Trophoblast cell (in vitro differentiated cells and primary cell): Measurements from ENCODE around the gene MBP.

ENCODE experiments used
- DNase-seq, 2 donors: peaks; one replicate each; pipeline ENCODE4 v3.0.0-alpha.2; 2016
- H2AFZ ChIP-seq: 2 replicates; pipeline ENCODE4 v1.6.1; 2013; ENCODE audit warnings: low read length, moderate library complexity, mild to moderate bottlenecking; ENCODE audit not compliant: insufficient read depth, poor library complexity
- H2AK5ac ChIP-seq: 2 replicates; pipeline ENCODE4 v1.6.1; 2013; ENCODE audit warnings: mild to moderate bottlenecking, low read length
- H2BK120ac ChIP-seq: 2 replicates; pipeline ENCODE4 v1.6.1; 2013; ENCODE audit warnings: low read length, mild to moderate bottlenecking, moderate library complexity; ENCODE audit not compliant: insufficient read depth, poor library complexity
- H2BK12ac ChIP-seq: 2 replicates; pipeline ENCODE4 v1.6.1; 2013; ENCODE audit warnings: mild to moderate bottlenecking, low read length, moderate library complexity
- H2BK5ac ChIP-seq: 2 replicates; pipeline ENCODE4 v1.6.1; 2013; ENCODE audit warnings: low read length, low read depth, moderate library complexity, mild to moderate bottlenecking; ENCODE audit not compliant: poor library complexity
- H3K14ac ChIP-seq: 2 replicates; pipeline ENCODE4 v1.6.1; 2013; ENCODE audit warnings: mild to moderate bottlenecking, low read length
- H3K18ac ChIP-seq: 2 replicates; pipeline ENCODE4 v1.6.1; 2013; ENCODE audit warnings: mild to moderate bottlenecking, low read length
- H3K23ac ChIP-seq: 2 replicates; pipeline ENCODE4 v1.6.1; 2013; ENCODE audit warnings: low read length
- H3K27ac ChIP-seq: 2 replicates; pipeline ENCODE4 v1.5.1; 2013; ENCODE audit warnings: low read depth, mild to moderate bottlenecking, inconsistent platforms, low read length, moderate library complexity
- H3K27me3 ChIP-seq: 2 replicates; pipeline ENCODE4 v1.6.1; 2013; ENCODE audit warnings: inconsistent platforms, mild to moderate bottlenecking, low read length, moderate library complexity; ENCODE audit not compliant: insufficient read depth
- H3K36me3 ChIP-seq, 2 experiments: 1 replicate in 1 of 2; 2 replicates in 1 of 2; pipeline ENCODE4 v1.6.1; 2013; ENCODE audit warnings: low read length in 2 of 2, mild to moderate bottlenecking in 2 of 2, moderate library complexity in 1 of 2; ENCODE audit not compliant: insufficient read depth in 2 of 2, control insufficient read depth in 1 of 2
- H3K4ac ChIP-seq: 2 replicates; pipeline ENCODE4 v1.6.1; 2013; ENCODE audit warnings: low read depth, mild to moderate bottlenecking, low read length, moderate library complexity
- H3K4me1 ChIP-seq, 2 experiments: 1 replicate in 1 of 2; 2 replicates in 1 of 2; pipeline ENCODE4 v1.6.1; 2013; ENCODE audit warnings: low read length in 2 of 2, mild to moderate bottlenecking in 2 of 2, moderate library complexity in 1 of 2; ENCODE audit not compliant: insufficient read depth in 2 of 2, control insufficient read depth in 1 of 2
- H3K4me2 ChIP-seq: 2 replicates; pipeline ENCODE4 v1.6.1; 2013; ENCODE audit warnings: inconsistent platforms, mild to moderate bottlenecking, low read length, moderate library complexity
- H3K4me3 ChIP-seq: 2 replicates; pipeline ENCODE4 v1.5.1; 2013; ENCODE audit warnings: mild to moderate bottlenecking, low read depth, low read length, inconsistent platforms
- H3K79me1 ChIP-seq: one replicate; pipeline ENCODE4 v1.6.1; 2013; ENCODE audit warnings: low read length
- H3K79me2 ChIP-seq: 2 replicates; pipeline ENCODE4 v1.6.1; 2013; ENCODE audit warnings: low read length, mild to moderate bottlenecking; ENCODE audit not compliant: control insufficient read depth, insufficient read depth, poor library complexity
- H3K9ac ChIP-seq: 2 replicates; pipeline ENCODE4 v1.6.1; 2013; ENCODE audit warnings: mild to moderate bottlenecking, low read length
- H3K9me3 ChIP-seq: 2 replicates; pipeline ENCODE4 v1.6.1; 2013; ENCODE audit warnings: low read depth, mild to moderate bottlenecking, control low read depth, inconsistent platforms, low read length; ENCODE audit not compliant: insufficient read depth
- H4K12ac ChIP-seq: 2 replicates; pipeline ENCODE4 v1.6.1; 2013; ENCODE audit warnings: low read depth, mild to moderate bottlenecking, low read length, moderate library complexity
- H4K8ac ChIP-seq: 2 replicates; pipeline ENCODE4 v1.6.1; 2013; ENCODE audit warnings: low read depth, mild to moderate bottlenecking, low read length, moderate library complexity
- H4K91ac ChIP-seq: one replicate; pipeline ENCODE4 v1.6.1; 2013; ENCODE audit warnings: low read depth, mild to moderate bottlenecking, low read length, moderate library complexity
- WGBS: extraction: QIAGEN DNeasy Blood & Tissue Kit; methylation state at CpG from one replicate; pipeline ENCODE4 v1.1.7; 2013; ENCODE audit warnings: missing lambda C conversion rate; ENCODE audit not compliant: insufficient read length, insufficient coverage; ENCODE audit errors: extremely low coverage; 5-methylcytosine and 5-hydroxymethylcytosine counted together

Gene MBP

DNA sequence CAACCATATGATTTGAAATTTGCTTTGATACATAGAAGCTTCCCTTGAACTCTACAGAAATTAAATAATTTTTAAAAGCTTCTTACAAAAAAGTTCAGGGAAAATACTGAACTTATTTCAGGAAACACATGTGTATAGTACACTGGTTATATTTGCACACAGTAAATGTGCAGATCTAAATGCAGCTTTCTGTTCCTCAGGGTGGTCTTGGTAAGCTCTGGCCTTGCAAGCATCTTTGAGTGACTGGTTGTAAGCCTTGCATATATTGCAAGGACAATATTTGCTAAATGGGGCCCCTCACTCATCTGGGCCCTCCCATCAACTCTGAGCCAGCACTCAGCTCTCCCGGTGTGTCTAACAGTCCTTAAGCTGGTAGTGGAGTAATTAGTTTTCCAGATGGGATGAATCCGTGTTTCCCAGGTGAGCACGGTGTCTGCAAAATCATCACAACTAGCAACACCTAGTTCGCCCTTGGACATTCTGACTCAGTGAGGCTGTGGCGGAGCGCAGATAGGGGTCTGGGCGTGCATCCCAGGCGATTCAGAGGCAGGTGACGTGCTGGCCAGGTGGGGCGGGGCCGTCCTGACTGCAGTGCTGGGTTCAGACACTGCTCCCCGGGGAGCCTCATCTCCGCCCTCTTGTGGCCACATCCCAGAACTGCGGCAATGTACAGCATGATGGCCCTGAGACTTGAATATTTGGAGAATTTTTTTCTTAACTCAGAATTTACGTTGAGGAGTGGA is 149.6 kb downstream of the MBP start:
- H3K18ac ChIP-seq, result no peak overlapping the region
- no CpG with 5 or more reads among the region's 15 CpGs for WGBS
- H3K4me1 ChIP-seq, result no peaks in the 10 kb centered on the region
- H2BK12ac ChIP-seq, result no peak overlapping the region
- H3K79me1 ChIP-seq, result no peaks in the 10 kb centered on the region
- H3K27me3 ChIP-seq, result no peaks in the 10 kb centered on the region
- no peak overlapping the region for H4K12ac ChIP-seq
- H2BK120ac ChIP-seq, result no peak overlapping the region
- no peak overlapping the region for H4K91ac ChIP-seq
- H4K8ac ChIP-seq, result no peak overlapping the region
- peaks cover 2% of the 10 kb centered on the region in 2 experiments for H3K36me3 ChIP-seq
- no peak overlapping the region for H3K14ac ChIP-seq
- H3K23ac ChIP-seq, result no peak overlapping the region
- H3K27ac ChIP-seq, result no peak overlapping the region
- H3K9me3 ChIP-seq, result no peaks in the 10 kb centered on the region
- no peak overlapping the region for H2AFZ ChIP-seq
- H3K79me2 ChIP-seq, result no peaks in the 10 kb centered on the region
- no peak overlapping the region for H3K4ac ChIP-seq
- no peak overlapping the region for H2BK5ac ChIP-seq
- peak overlapping the region; percentile 13 for H3K4me2 ChIP-seq
- H3K9ac ChIP-seq, result no peak overlapping the region
- H3K4me3 ChIP-seq, result no peak overlapping the region
- H2AK5ac ChIP-seq, result no peak overlapping the region
- DNase-seq, result peak; percentile 98

DNA sequence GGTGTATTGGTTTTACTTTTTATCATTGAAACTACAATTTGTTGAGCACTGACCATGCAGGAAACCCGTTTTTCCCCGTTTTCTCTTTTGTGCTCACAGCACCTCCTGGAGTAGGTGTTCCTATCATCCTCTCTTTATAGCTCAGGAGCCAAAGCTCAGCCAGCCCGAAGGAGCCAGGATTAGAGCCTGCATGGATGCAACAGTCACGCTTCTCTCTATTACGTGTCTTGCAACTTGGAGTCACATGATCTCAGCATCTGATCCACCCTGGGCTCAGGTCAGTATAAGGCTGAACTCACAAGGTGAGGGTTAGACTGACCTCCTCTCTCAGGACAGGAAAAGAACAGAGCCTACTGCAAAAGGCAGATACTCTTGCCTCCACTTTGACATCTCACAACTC is 150.5 kb downstream of the MBP start:
- no peak overlapping the region for H3K23ac ChIP-seq
- H3K4ac ChIP-seq, result no peak overlapping the region
- no peaks in the 10 kb centered on the region for H3K9me3 ChIP-seq
- no peak overlapping the region for H2AK5ac ChIP-seq
- H4K8ac ChIP-seq, result no peak overlapping the region
- no peak overlapping the region for H2BK12ac ChIP-seq
- H4K91ac ChIP-seq, result no peak overlapping the region
- H3K4me2 ChIP-seq, result no peak overlapping the region
- WGBS, result no CpG with 5 or more reads among the region's 5 CpGs
- no peaks in the 10 kb centered on the region for H3K79me2 ChIP-seq
- no peak overlapping the region for H3K18ac ChIP-seq
- no peaks in the 10 kb centered on the region for H3K4me1 ChIP-seq
- H3K4me3 ChIP-seq, result no peak overlapping the region
- no peak overlapping the region for H2BK5ac ChIP-seq
- H3K79me1 ChIP-seq, result no peaks in the 10 kb centered on the region
- no peak overlapping the region for H4K12ac ChIP-seq
- no peak overlapping the region for H3K9ac ChIP-seq
- H3K14ac ChIP-seq, result no peak overlapping the region
- H2BK120ac ChIP-seq, result no peak overlapping the region
- no peak overlapping the region for H2AFZ ChIP-seq
- no peak overlapping the region for H3K27ac ChIP-seq
- peaks cover 2% of the 10 kb centered on the region in 2 experiments for H3K36me3 ChIP-seq
- DNase-seq, result no peak
- H3K27me3 ChIP-seq, result no peaks in the 10 kb centered on the region

DNA sequence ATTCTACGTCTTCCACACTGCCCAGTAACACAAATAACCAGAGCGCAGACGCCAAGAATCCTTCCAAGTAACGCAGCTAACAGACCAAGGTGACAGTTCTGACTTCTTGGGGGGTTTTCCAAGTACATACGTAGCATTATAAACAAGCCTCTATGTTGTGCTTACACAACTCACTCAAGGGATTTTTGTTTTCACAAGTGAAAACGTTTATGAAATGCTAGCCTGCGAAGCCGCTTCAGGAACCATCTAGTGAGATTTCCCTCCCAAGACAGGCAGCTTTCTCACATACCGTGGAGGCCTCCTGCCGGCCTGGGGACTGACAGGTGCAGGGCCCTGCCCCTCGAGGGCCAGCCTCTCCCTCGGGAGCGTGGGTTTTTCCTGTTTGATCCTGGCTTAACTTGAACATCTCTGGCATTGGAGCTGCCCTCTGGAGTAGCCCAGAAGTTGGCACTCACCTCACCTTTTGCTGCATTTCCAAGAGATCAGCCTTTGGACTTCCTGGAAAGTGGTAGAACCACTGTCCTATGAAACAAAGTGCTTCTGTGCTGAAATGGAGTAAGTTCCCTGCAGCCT is 151.1 kb downstream of the MBP start:
- H2BK120ac ChIP-seq, result no peak overlapping the region
- no peak overlapping the region for H3K14ac ChIP-seq
- no peak overlapping the region for H2AK5ac ChIP-seq
- no peaks in the 10 kb centered on the region for H3K79me2 ChIP-seq
- no peak overlapping the region for H3K23ac ChIP-seq
- H4K91ac ChIP-seq, result no peak overlapping the region
- no peak overlapping the region for H3K9ac ChIP-seq
- no peaks in the 10 kb centered on the region for H3K4me1 ChIP-seq
- H3K4me2 ChIP-seq, result no peak overlapping the region
- no peak overlapping the region for H3K27ac ChIP-seq
- no peaks in the 10 kb centered on the region for H3K27me3 ChIP-seq
- H2AFZ ChIP-seq, result no peak overlapping the region
- no peaks in the 10 kb centered on the region for H3K79me1 ChIP-seq
- peaks cover 2% of the 10 kb centered on the region in 2 experiments for H3K36me3 ChIP-seq
- no peak overlapping the region for H3K4me3 ChIP-seq
- no peak overlapping the region for H2BK5ac ChIP-seq
- no peak overlapping the region for H3K4ac ChIP-seq
- no peak overlapping the region for H4K8ac ChIP-seq
- no peak for DNase-seq
- no peak overlapping the region for H2BK12ac ChIP-seq
- H3K18ac ChIP-seq, result no peak overlapping the region
- WGBS, result no CpG with 5 or more reads among the region's 13 CpGs
- H3K9me3 ChIP-seq, result no peaks in the 10 kb centered on the region
- no peak overlapping the region for H4K12ac ChIP-seq

DNA sequence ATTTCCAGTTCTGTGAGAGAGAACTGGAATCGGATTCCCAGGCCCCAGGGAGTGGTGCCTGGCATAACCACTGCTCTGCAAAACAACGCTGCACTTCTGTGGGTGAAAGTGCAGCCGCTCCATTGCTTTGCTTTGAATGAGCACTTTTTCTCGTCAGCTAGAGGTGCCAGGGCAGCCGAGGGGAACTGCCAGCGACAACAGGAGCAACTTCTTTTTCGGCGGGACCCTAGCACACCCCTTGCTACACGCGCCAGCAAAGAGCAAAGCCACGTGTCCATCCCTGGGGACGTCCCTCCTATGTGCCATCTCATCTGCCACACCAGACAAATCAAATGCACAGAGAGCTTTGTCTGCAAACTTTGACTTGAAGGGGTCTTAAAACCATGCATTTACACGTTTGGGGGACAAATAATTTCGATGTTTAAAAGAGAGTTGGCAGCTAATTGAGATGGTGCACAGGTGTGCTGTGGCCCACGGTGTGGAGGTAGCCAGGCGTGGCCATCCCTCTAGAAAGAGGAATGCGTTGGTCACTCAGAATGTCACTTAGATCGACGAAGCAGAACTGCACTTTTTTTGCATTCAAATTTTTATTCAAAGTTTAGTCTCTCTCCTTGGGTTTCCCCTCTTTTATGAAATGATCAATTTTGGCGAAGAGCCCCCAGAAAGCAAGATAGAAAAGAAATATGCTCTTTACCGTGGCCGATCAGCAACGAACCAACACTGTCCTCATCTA is 151.8 kb downstream of the MBP start:
- Histone ChIP-seq H4K8ac (no peak overlapping the region), H3K9ac (no peak overlapping the region), H3K4ac (no peak overlapping the region), H2BK5ac (no peak overlapping the region), H3K4me3 (no peak overlapping the region), H3K18ac (no peak overlapping the region), H4K91ac (no peak overlapping the region), H3K79me1 (no peaks in the 10 kb centered on the region), H3K36me3 (peaks cover 2% of the 10 kb centered on the region in 2 experiments), H2BK12ac (no peak overlapping the region), H3K27me3 (no peaks in the 10 kb centered on the region), H3K23ac (no peak overlapping the region), H4K12ac (no peak overlapping the region), H2AFZ (no peak overlapping the region), H3K79me2 (no peaks in the 10 kb centered on the region), H3K4me1 (no peaks in the 10 kb centered on the region), H3K14ac (no peak overlapping the region), H3K9me3 (no peaks in the 10 kb centered on the region), H2BK120ac (no peak overlapping the region), H2AK5ac (no peak overlapping the region), H3K4me2 (no peak overlapping the region), H3K27ac (no peak overlapping the region)
- no CpG with 5 or more reads among the region's 23 CpGs for WGBS
- no peak for DNase-seq
